HepG2 (cell line): ENCODE measurements around the gene ACADVL. TPM values are rescaled to one million over a fixed set of nuclear protein-coding genes. Genes with fewer than 3 reads are reported as not detected.

Experiments
- ATAC-seq: fragments of 200-7000 bp; cut with Tn5 transposase; 3 replicates; pipeline ENCODE4 v1.9.1; 2020; ENCODE audit warnings: mild to moderate bottlenecking, moderate library complexity
- BruUV-seq: library from RNA; stranded (reverse); fragments of 400-500 nt; replicated peaks from 2 replicates; lab custom pipeline; 2021; lab: Mats Ljungman, UMichigan
- CTCF ChIA-PET: fragments of 300-600 bp; formaldehyde crosslinking; extraction: SDS; loops from one replicate; lab custom pipeline; 2021; ENCODE audit warnings: low total read pairs, inconsistent platforms, low intra/inter-chr PET ratio; lab: Yijun Ruan, JAX
- POLR2A ChIA-PET: fragments of 350-600 bp; sonication (Branson Sonifier 250); formaldehyde crosslinking; loops from one replicate; lab custom pipeline; 2020; ENCODE audit warnings: antibody characterized with exemption, inconsistent platforms; lab: Yijun Ruan, JAX
- DNase-seq: peaks from one replicate; pipeline ENCODE4 v3.0.0-alpha.2; 2015; ENCODE audit warnings: low spot score
- FAIRE-seq: peaks from 3 replicates; lab custom pipeline; 2011; peaks lifted over from hg19 to GRCh38; lab: Jason Lieb, UNC
- H2AFZ ChIP-seq: one replicate; pipeline ENCODE4 v1.6.1; 2011; ENCODE audit warnings: low read length, inconsistent platforms
- H3K27ac ChIP-seq: fragments of 300-600 bp; 3 replicates; pipeline ENCODE4 v1.8.0; 2011; ENCODE audit warnings: mixed run types, mild to moderate bottlenecking, mixed read lengths, low read length, inconsistent platforms; ENCODE audit not compliant: insufficient read depth; ENCODE audit errors: extremely low read length
- H3K27me3 ChIP-seq, 2 experiments: fragments of 200-600 bp in 1 of 2; 2 replicates in 1 of 2; 3 replicates in 1 of 2; pipeline versions ENCODE4 v1.6.0 to v1.8.0; 2011; ENCODE audit warnings: low read length in 2 of 2, mild to moderate bottlenecking in 2 of 2, moderate library complexity in 2 of 2, inconsistent platforms in 1 of 2; ENCODE audit not compliant: insufficient read depth in 2 of 2, control insufficient read depth in 1 of 2
- H3K36me3 ChIP-seq, 2 experiments: fragments of 200-600 bp in 1 of 2; replicated peaks in 1 of 2; 2 replicates in 1 of 2; 3 replicates in 1 of 2; pipeline versions ENCODE4 v1.5.1 to v1.8.0; 2011; ENCODE audit warnings: low read length in 2 of 2, inconsistent platforms in 1 of 2; ENCODE audit not compliant: insufficient read depth in 2 of 2, control insufficient read depth in 1 of 2
- H3K4me1 ChIP-seq: 2 replicates; pipeline ENCODE4 v1.5.1; 2012; ENCODE audit warnings: low read length, inconsistent platforms; ENCODE audit not compliant: insufficient read depth
- H3K4me2 ChIP-seq: 2 replicates; pipeline ENCODE4 v1.6.0; 2011; ENCODE audit warnings: low read depth, low read length, inconsistent platforms
- H3K4me3 ChIP-seq, 3 experiments: fragments of 200-600 bp in 1 of 3; sonication (generic), shearing (Covaris generic) in 1 of 3; replicated peaks in 1 of 3; 2 replicates each; pipeline ENCODE4 v1.5.1; 2011 to 2016; ENCODE audit warnings: low read length in 3 of 3, inconsistent platforms in 2 of 3, low read depth in 2 of 3, mild to moderate bottlenecking in 2 of 3, control low read depth in 1 of 3, mixed read lengths in 1 of 3; ENCODE audit not compliant: insufficient read depth in 1 of 3
- H3K79me2 ChIP-seq: one replicate; pipeline ENCODE4 v1.6.1; 2011; ENCODE audit warnings: low read length, inconsistent platforms; ENCODE audit not compliant: insufficient read depth
- H3K9ac ChIP-seq: 2 replicates; pipeline ENCODE4 v1.6.0; 2011; ENCODE audit warnings: mild to moderate bottlenecking, low read depth, low read length, inconsistent platforms; ENCODE audit not compliant: insufficient read depth
- H3K9me3 ChIP-seq: 2 replicates; pipeline ENCODE4 v1.5.1; 2012; ENCODE audit warnings: mild to moderate bottlenecking, low read length
- H4K20me1 ChIP-seq: 2 replicates; pipeline ENCODE4 v1.6.0; 2011; ENCODE audit warnings: inconsistent platforms, mild to moderate bottlenecking, low read length, moderate library complexity; ENCODE audit not compliant: insufficient read depth
- GABPB1 ChIP-seq: IDR thresholded peaks from 2 replicates; pipeline ENCODE4 v1.6.1; 2016; ENCODE audit warnings: mild to moderate bottlenecking, missing genetic modification reagents, moderate library complexity, missing compliant biosample characterization
- HNRNPLL ChIP-seq: fragments of 200-400 bp; formaldehyde crosslinking; IDR thresholded peaks from 2 replicates; pipeline ENCODE4 v1.6.1; 2017; ENCODE audit warnings: mild to moderate bottlenecking, low read depth, low read length; ENCODE audit not compliant: poor library complexity, severe bottlenecking
- NFKB2 ChIP-seq: sonication (generic); formaldehyde crosslinking; IDR thresholded peaks from 2 replicates; pipeline ENCODE4 v1.4.0; 2020; ENCODE audit warnings: missing genetic modification reagents, borderline replicate concordance
- NR1H2 ChIP-seq: sonication (generic); formaldehyde crosslinking; IDR thresholded peaks from 2 replicates; pipeline ENCODE4 v1.8.1; 2022; ENCODE audit warnings: low read depth, missing genetic modification reagents, borderline replicate concordance
- NR2F2 ChIP-seq: IDR thresholded peaks from 2 replicates; pipeline ENCODE4 v1.6.1; 2012; ENCODE audit warnings: low read depth, inconsistent platforms, borderline replicate concordance
- PRPF4 ChIP-seq: fragments of 200-400 bp; formaldehyde crosslinking; IDR thresholded peaks from 2 replicates; pipeline ENCODE4 v1.6.1; 2016; ENCODE audit warnings: low read length, low read depth; ENCODE audit not compliant: poor library complexity, severe bottlenecking
- SMC3 ChIP-seq: IDR thresholded peaks from 2 replicates; pipeline ENCODE4 v1.6.1; 2011; ENCODE audit warnings: low read length, improper control_type of control experiment
- TEAD3 ChIP-seq: optimal IDR thresholded peaks from 2 replicates; pipeline ENCODE3; 2016; ENCODE audit warnings: borderline replicate concordance
- ZNF460 ChIP-seq: sonication (generic); formaldehyde crosslinking; IDR thresholded peaks from 2 replicates; pipeline ENCODE4 v1.5.1; 2020; ENCODE audit warnings: missing genetic modification reagents, mild to moderate bottlenecking, borderline replicate concordance
- ZNF580 ChIP-seq: IDR thresholded peaks from 2 replicates; pipeline ENCODE4 v1.6.1; 2016; ENCODE audit warnings: low read depth, borderline replicate concordance
- ZNF879 ChIP-seq: sonication (generic); formaldehyde crosslinking; IDR thresholded peaks from 2 replicates; pipeline ENCODE4 v1.8.1; 2023; ENCODE audit warnings: missing genetic modification reagents
- WGBS: methylation state at CpG from one replicate; pipeline ENCODE4 v1.1.6; 2017; ENCODE audit warnings: low lambda C conversion rate; 5-methylcytosine and 5-hydroxymethylcytosine counted together
- in situ Hi-C: cut with HindIII; loops from 2 replicates; pipeline ENCODE4 v1.10.0; 2017; ENCODE audit warnings: low pct_unique_long_range_greater_than_20kb; ENCODE audit not compliant: extremely low pct_ligation_motif_present
- intact Hi-C: fragments of 100-400 bp; cut with micrococcal nuclease; formaldehyde crosslinking; loops from one replicate; pipeline ENCODE4 v1.10.0; 2022; ENCODE audit not compliant: unreplicated experiment
- polyA plus RNA-seq, 8 experiments: library from polyadenylated mRNA; depleted of rRNA in 3 of 8; stranded (reverse) in 7 of 8; unstranded in 1 of 8; fragments of >200 nt; fragmentation: Illumina TruSeq in 4 of 8; extraction: Trizol in 4 of 8; gene quantifications; 2 replicates each; pipeline versions ENCODE4 v1.2.1 to v1.2.3, GENCODE V29; 2011 to 2016; ENCODE audit warnings: low read depth in 4 of 8, missing spikeins in 1 of 8, mixed read lengths in 1 of 8; ENCODE audit not compliant: insufficient read depth in 1 of 8
- total RNA-seq, 5 experiments: library from RNA; depleted of rRNA; stranded (reverse); fragments of >200 nt; fragmentation: Illumina TruSeq; extraction: Trizol; gene quantifications; 2 replicates each; pipeline ENCODE4 v1.2.3, GENCODE V29; 2016; ENCODE audit warnings: low read depth in 1 of 5
- TF ChIP-seq, protein P1 (sequence below): IDR thresholded peaks from 2 replicates; pipeline ENCODE4 v1.6.1; 2016; ENCODE audit warnings: missing genetic modification reagents, missing compliant biosample characterization
- TF ChIP-seq, protein P2 (sequence below): sonication (generic); formaldehyde crosslinking; IDR thresholded peaks from 2 replicates; pipeline ENCODE4 v1.5.1; 2020; ENCODE audit warnings: mild to moderate bottlenecking, missing genetic modification reagents, borderline replicate concordance
- TF ChIP-seq, protein P3 (sequence below): IDR thresholded peaks from 2 replicates; pipeline ENCODE4 v1.6.1; 2016
- TF ChIP-seq, protein P4 (sequence below): sonication (generic); IDR thresholded peaks from 2 replicates; pipeline ENCODE4 v1.6.1; 2016; ENCODE audit warnings: low read depth, borderline replicate concordance
- TF ChIP-seq, protein P5 (sequence below): sonication (generic); formaldehyde crosslinking; conservative IDR thresholded peaks from 2 replicates; pipeline ENCODE4 v1.4.0; 2020; ENCODE audit warnings: missing genetic modification reagents

Gene ACADVL
- total and polyA plus RNA-seq, 2 of the 13 experiments (the other 11 are each of a cell fraction or from before 2014, with no cell fraction given), result 219 to 412 TPM

DNA sequence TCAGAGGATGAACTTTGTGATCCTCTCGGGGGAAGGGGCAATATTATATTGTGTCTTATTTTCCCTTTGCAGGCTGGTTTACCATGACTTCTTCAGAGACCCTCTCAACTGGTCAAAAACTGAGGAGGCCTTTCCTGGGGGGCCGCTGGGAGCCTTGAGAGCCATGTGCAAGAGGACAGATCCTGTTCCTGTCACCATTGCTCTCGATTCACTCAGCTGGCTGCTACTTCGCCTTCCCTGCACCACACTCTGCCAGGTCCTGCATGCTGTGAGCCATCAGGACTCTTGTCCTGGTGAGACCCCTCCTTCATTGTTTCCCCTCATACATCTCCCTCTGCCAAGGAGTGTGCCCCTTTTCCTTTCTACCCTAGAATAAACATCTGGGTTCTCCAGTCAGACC lies 34.8 kb downstream of the ACADVL start:
- ATAC-seq, result no peak
- 97% methylated on average over 4 of the region's 4 CpGs for WGBS
- POLR2A ChIA-PET, result interaction anchor here (0.7 kb wide), 2 partner anchors 9 to 27 kb away, joined by 3 read pairs; partner anchors contain the start of gene SLC2A4
- H3K27me3 ChIP-seq, result peaks cover 0 to 2% of the 10 kb centered on the region in 2 experiments; a peak in 1 of 5 replicates
- CTCF ChIA-PET, result no interaction called here
- no peak overlapping the region for H3K4me3 ChIP-seq
- intact Hi-C loops, result no loop called here
- H3K36me3 ChIP-seq, result peaks cover 8 to 13% of the 10 kb centered on the region in 2 experiments; a peak in 4 of 5 replicates
- H3K27ac ChIP-seq, result no peak overlapping the region
- in situ Hi-C loops, result no loop called here
- peaks cover 51% of the 10 kb centered on the region for H3K4me1 ChIP-seq
- H3K9ac ChIP-seq, result no peak overlapping the region
- no peak overlapping the region for H3K4me2 ChIP-seq
- H3K79me2 ChIP-seq, result peaks cover 33% of the 10 kb centered on the region
- H3K9me3 ChIP-seq, result no peaks in the 10 kb centered on the region
- no peak for TF ChIP-seq NFKB2
- TF ChIP-seq SMC3, result no peak
- no peak for TF ChIP-seq GABPB1
- TF ChIP-seq NR1H2, result no peak
- no peak for TF ChIP-seq PRPF4
- TF ChIP-seq ZNF580 (CRISPR knock-in tag), result no peak
- TF ChIP-seq ZNF879, result no peak
- TF ChIP-seq, protein P1, sequence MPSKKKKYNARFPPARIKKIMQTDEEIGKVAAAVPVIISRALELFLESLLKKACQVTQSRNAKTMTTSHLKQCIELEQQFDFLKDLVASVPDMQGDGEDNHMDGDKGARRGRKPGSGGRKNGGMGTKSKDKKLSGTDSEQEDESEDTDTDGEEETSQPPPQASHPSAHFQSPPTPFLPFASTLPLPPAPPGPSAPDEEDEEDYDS (CRISPR knock-in tag), result no peak
- no peak for TF ChIP-seq NR2F2
- TF ChIP-seq, protein P2, sequence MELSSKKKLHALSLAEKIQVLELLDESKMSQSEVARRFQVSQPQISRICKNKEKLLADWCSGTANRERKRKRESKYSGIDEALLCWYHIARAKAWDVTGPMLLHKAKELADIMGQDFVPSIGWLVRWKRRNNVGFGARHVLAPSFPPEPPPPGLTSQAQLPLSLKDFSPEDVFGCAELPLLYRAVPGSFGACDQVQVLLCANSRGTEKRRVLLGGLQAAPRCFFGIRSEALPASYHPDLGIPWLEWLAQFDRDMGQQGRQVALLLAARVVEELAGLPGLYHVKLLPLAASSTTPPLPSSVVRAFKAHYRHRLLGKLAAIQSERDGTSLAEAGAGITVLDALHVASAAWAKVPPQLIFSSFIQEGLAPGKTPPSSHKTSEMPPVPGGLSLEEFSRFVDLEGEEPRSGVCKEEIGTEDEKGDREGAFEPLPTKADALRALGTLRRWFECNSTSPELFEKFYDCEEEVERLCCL (CRISPR knock-in tag), result no peak
- TF ChIP-seq ZNF460 (CRISPR knock-in tag), result no peak
- TF ChIP-seq, protein P3, sequence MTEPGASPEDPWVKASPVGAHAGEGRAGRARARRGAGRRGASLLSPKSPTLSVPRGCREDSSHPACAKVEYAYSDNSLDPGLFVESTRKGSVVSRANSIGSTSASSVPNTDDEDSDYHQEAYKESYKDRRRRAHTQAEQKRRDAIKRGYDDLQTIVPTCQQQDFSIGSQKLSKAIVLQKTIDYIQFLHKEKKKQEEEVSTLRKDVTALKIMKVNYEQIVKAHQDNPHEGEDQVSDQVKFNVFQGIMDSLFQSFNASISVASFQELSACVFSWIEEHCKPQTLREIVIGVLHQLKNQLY (CRISPR knock-in tag), result no peak
- no peak for TF ChIP-seq TEAD3
- TF ChIP-seq, protein P4, sequence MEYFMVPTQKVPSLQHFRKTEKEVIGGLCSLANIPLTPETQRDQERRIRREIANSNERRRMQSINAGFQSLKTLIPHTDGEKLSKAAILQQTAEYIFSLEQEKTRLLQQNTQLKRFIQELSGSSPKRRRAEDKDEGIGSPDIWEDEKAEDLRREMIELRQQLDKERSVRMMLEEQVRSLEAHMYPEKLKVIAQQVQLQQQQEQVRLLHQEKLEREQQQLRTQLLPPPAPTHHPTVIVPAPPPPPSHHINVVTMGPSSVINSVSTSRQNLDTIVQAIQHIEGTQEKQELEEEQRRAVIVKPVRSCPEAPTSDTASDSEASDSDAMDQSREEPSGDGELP, result no peak
- TF ChIP-seq, protein P5, sequence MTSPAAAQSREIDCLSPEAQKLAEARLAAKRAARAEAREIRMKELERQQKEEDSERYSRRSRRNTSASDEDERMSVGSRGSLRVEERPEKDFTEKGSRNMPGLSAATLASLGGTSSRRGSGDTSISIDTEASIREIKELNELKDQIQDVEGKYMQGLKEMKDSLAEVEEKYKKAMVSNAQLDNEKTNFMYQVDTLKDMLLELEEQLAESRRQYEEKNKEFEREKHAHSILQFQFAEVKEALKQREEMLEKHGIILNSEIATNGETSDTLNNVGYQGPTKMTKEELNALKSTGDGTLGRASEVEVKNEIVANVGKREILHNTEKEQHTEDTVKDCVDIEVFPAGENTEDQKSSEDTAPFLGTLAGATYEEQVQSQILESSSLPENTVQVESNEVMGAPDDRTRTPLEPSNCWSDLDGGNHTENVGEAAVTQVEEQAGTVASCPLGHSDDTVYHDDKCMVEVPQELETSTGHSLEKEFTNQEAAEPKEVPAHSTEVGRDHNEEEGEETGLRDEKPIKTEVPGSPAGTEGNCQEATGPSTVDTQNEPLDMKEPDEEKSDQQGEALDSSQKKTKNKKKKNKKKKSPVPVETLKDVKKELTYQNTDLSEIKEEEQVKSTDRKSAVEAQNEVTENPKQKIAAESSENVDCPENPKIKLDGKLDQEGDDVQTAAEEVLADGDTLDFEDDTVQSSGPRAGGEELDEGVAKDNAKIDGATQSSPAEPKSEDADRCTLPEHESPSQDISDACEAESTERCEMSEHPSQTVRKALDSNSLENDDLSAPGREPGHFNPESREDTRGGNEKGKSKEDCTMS (CRISPR knock-in tag), result no peak
- TF ChIP-seq HNRNPLL, result no peak
- H4K20me1 ChIP-seq, result no peaks in the 10 kb centered on the region
- H2AFZ ChIP-seq, result no peak overlapping the region
- no peak for DNase-seq
- BruUV-seq, result no TSS peak
- FAIRE-seq, result no peak
